K562 (cell line): ENCODE measurements around the gene ZFP62. TPM values are rescaled to one million over a fixed set of nuclear protein-coding genes. Genes with fewer than 3 reads are reported as not detected.

Source experiments
- CCNT2 ChIP-seq: IDR thresholded peaks from 2 replicates; pipeline ENCODE4 v1.6.1; 2011; ENCODE audit warnings: borderline replicate concordance, low read depth, mild to moderate bottlenecking, moderate library complexity, mixed read lengths, low read length; ENCODE audit not compliant: insufficient read length; ENCODE audit errors: extremely low read depth
- CHD7 ChIP-seq: fragments of 200-600 bp; sonication (generic); IDR thresholded peaks from one replicate; pipeline ENCODE4 v1.6.1; 2012; ENCODE audit warnings: mild to moderate bottlenecking, low read depth, low read length, inconsistent platforms
- HIVEP1 ChIP-seq: fragments of 250-450 bp; sonication (Bioruptor Pico); IDR thresholded peaks from 2 replicates; pipeline ENCODE4 v1.4.0; 2020; ENCODE audit warnings: mild to moderate bottlenecking
- HMGXB4 ChIP-seq: sonication (generic); formaldehyde crosslinking; IDR thresholded peaks from 2 replicates; pipeline ENCODE4 v1.8.1; 2023; ENCODE audit warnings: mild to moderate bottlenecking, missing genetic modification reagents
- SIRT6 ChIP-seq: IDR thresholded peaks from one replicate; pipeline ENCODE4 v1.6.1; 2012; ENCODE audit warnings: low read depth, mild to moderate bottlenecking, control low read depth, inconsistent platforms, low read length, moderate library complexity
- SIX5 ChIP-seq, 2 experiments: IDR thresholded peaks; 2 replicates each; pipeline ENCODE4 v1.6.1; 2011; ENCODE audit warnings: low read length in 2 of 2, borderline replicate concordance in 1 of 2, low read depth in 1 of 2, mild to moderate bottlenecking in 1 of 2, moderate library complexity in 1 of 2; ENCODE audit not compliant: insufficient read depth in 1 of 2
- SMARCA4 ChIP-seq: fragments of 450-650 bp; IDR thresholded peaks from 2 replicates; pipeline ENCODE4 v1.6.1; 2016
- SMC3 ChIP-seq: conservative IDR thresholded peaks from 2 replicates; pipeline ENCODE4 v1.6.1; 2011; ENCODE audit warnings: low read depth, low read length, improper control_type of control experiment; ENCODE audit not compliant: insufficient read depth
- TCF15 ChIP-seq: fragments of 250-450 bp; sonication (Bioruptor Pico); IDR thresholded peaks from 2 replicates; pipeline ENCODE4 v1.8.0; 2022; ENCODE audit warnings: moderate library complexity, mild to moderate bottlenecking, inconsistent platforms
- TCF7L2 ChIP-seq: fragments of 150-350 bp; IDR thresholded peaks from 2 replicates; pipeline ENCODE4 v1.6.1; 2016; ENCODE audit warnings: low read depth, mild to moderate bottlenecking, low read length, moderate library complexity
- ZBTB8A ChIP-seq: fragments of 450-650 bp; IDR thresholded peaks from 2 replicates; pipeline ENCODE4 v1.6.1; 2018; ENCODE audit warnings: mild to moderate bottlenecking, moderate library complexity; ENCODE audit not compliant: partially characterized antibody
- ZKSCAN1 ChIP-seq: fragments of 150-350 bp; IDR thresholded peaks from 2 replicates; pipeline ENCODE4 v1.6.1; 2016; ENCODE audit warnings: low read depth, low read length
- ZSCAN32 ChIP-seq: fragments of 450-650 bp; formaldehyde crosslinking; IDR thresholded peaks from 2 replicates; pipeline ENCODE4 v1.4.0; 2020; ENCODE audit warnings: mild to moderate bottlenecking, moderate library complexity
- polyA plus RNA-seq, 8 experiments: library from polyadenylated mRNA; depleted of rRNA in 4 of 8; stranded (reverse) in 5 of 8; unstranded in 3 of 8; fragments of >200 nt; fragmentation: Nextera tagmentation in 2 of 8; fragmentation: Illumina TruSeq in 1 of 8; extraction: Ambion mirVana in 2 of 8; extraction: Trizol in 1 of 8; gene quantifications; 2 replicates each; pipeline versions ENCODE4 v1.2.1 to v1.2.3, GENCODE V29; 2011 to 2014; ENCODE audit warnings: inconsistent platforms in 1 of 8, missing spikeins in 1 of 8
- total RNA-seq, 7 experiments: library from RNA; depleted of rRNA in 6 of 7; stranded (reverse); fragments of >200 nt in 6 of 7; fragmentation: Illumina TruSeq in 2 of 7; extraction: Trizol in 2 of 7; gene quantifications; 2 replicates each; pipeline versions ENCODE4 v1.2.1 to v1.2.3, GENCODE V29; 2011 to 2021; ENCODE audit warnings: low replicate concordance in 1 of 7

Gene ZFP62
- total and polyA plus RNA-seq, 9 of the 15 experiments (the other 6 are each of a cell fraction or from before 2014, with no cell fraction given), result 12.2 to 37.5 (median 25.0) TPM

GRCh38 chr5:180809403-180810209 is 51.5 kb downstream of the ZFP62 start (continued):
- TF ChIP-seq CHD7 (no peak), HIVEP1 (no peak), TCF7L2 (no peak), HMGXB4 (CRISPR knock-in tag) (no peak), SIX5 (IDR thresholded peaks at IDR 0.05; ENCODE audit: borderline replicate concordance in 1 of 2, insufficient read depth in 1 of 2, low read depth in 1 of 2, low read length in 2 of 2) (no peak), ZKSCAN1 (no peak), SIRT6 (no peak), SMC3 (no peak), TCF15 (CRISPR knock-in tag) (no peak), SMARCA4 (no peak), ZBTB8A (no peak), ZSCAN32 (CRISPR knock-in tag) (no peak), CCNT2 (no peak)
